Liver (tissue), 9 donors: Measurements from ENCODE around the gene ODAD2. TPM values are rescaled to one million over a fixed set of nuclear protein-coding genes. Genes with fewer than 3 reads are reported as not detected.

Source experiments
- DNase-seq: peaks from one replicate; pipeline ENCODE4 v3.0.0-alpha.2; 2017; ENCODE audit warnings: low spot score
- H3K27ac ChIP-seq, 2 donors: one replicate each; pipeline ENCODE4 v1.7.0; 2013; ENCODE audit warnings: inconsistent platforms in 2 of 2, low read length in 2 of 2, control low read depth in 1 of 2, low read depth in 1 of 2, mild to moderate bottlenecking in 1 of 2
- H3K27me3 ChIP-seq, 4 donors: one replicate each; pipeline versions ENCODE4 v1.6.1 to v1.7.0; 2013; ENCODE audit warnings: low read length in 3 of 4, inconsistent platforms in 1 of 4, mild to moderate bottlenecking in 1 of 4, moderate library complexity in 1 of 4; ENCODE audit not compliant: control insufficient read depth in 4 of 4, insufficient read depth in 4 of 4
- H3K36me3 ChIP-seq, 4 donors: one replicate each; pipeline versions ENCODE4 v1.6.1 to v1.7.0; 2013; ENCODE audit warnings: low read length in 3 of 4, mild to moderate bottlenecking in 3 of 4, low read depth in 1 of 4, moderate library complexity in 1 of 4; ENCODE audit not compliant: control insufficient read depth in 4 of 4, insufficient read depth in 3 of 4
- H3K4me1 ChIP-seq, 4 donors: one replicate each; pipeline versions ENCODE4 v1.6.1 to v1.7.0; 2013; ENCODE audit warnings: low read length in 3 of 4, mild to moderate bottlenecking in 3 of 4, moderate library complexity in 1 of 4; ENCODE audit not compliant: control insufficient read depth in 4 of 4, insufficient read depth in 4 of 4
- H3K4me3 ChIP-seq, 3 donors: one replicate each; pipeline versions ENCODE4 v1.6.1 to v1.7.0; 2013; ENCODE audit warnings: low read length in 3 of 3, control low read depth in 1 of 3, low read depth in 1 of 3, mild to moderate bottlenecking in 1 of 3
- H3K9ac ChIP-seq, 2 donors: one replicate each; pipeline ENCODE4 v1.7.0; 2013; ENCODE audit warnings: low read length in 2 of 2, mild to moderate bottlenecking in 2 of 2, moderate library complexity in 2 of 2, control low read depth in 1 of 2, low read depth in 1 of 2
- H3K9me3 ChIP-seq, 4 donors: one replicate each; pipeline versions ENCODE4 v1.6.1 to v1.7.0; 2013; ENCODE audit warnings: low read length in 3 of 4; ENCODE audit not compliant: control insufficient read depth in 4 of 4
- ATF3 ChIP-seq: IDR thresholded peaks from 2 replicates; pipeline ENCODE4 v1.6.1; 2016; ENCODE audit warnings: antibody characterized with exemption
- CTCF ChIP-seq: fragments of 150-350 bp; IDR thresholded peaks from 2 replicates; pipeline ENCODE4 v1.5.1; 2017; ENCODE audit warnings: improper control_type of control experiment, low read depth, low read length; ENCODE audit not compliant: missing input control
- EGR1 ChIP-seq, 2 donors: IDR thresholded peaks; 2 replicates each; pipeline ENCODE4 v1.6.1; 2016 to 2018; ENCODE audit warnings: antibody characterized with exemption in 2 of 2, low read depth in 2 of 2
- FOXA1 ChIP-seq: IDR thresholded peaks from 2 replicates; pipeline ENCODE4 v1.6.1; 2016; ENCODE audit warnings: antibody characterized with exemption
- FOXA2 ChIP-seq: IDR thresholded peaks from 2 replicates; pipeline ENCODE4 v1.6.1; 2016; ENCODE audit warnings: antibody characterized with exemption
- GABPA ChIP-seq, 2 donors: IDR thresholded peaks in 1 of 2; conservative IDR thresholded peaks in 1 of 2; 2 replicates each; pipeline ENCODE4 v1.6.1; 2016; ENCODE audit warnings: antibody characterized with exemption in 2 of 2, mild to moderate bottlenecking in 1 of 2, moderate library complexity in 1 of 2
- HNF4A ChIP-seq, 2 donors: conservative IDR thresholded peaks; 2 replicates each; pipeline ENCODE4 v1.6.1; 2016; ENCODE audit warnings: antibody characterized with exemption in 2 of 2, mild to moderate bottlenecking in 2 of 2
- HNF4G ChIP-seq: IDR thresholded peaks from 2 replicates; pipeline ENCODE4 v1.6.1; 2016; ENCODE audit warnings: antibody characterized with exemption
- JUND ChIP-seq, 2 donors: IDR thresholded peaks; 2 replicates each; pipeline ENCODE4 v1.6.1; 2016; ENCODE audit warnings: antibody characterized with exemption in 2 of 2
- MAX ChIP-seq: IDR thresholded peaks from 2 replicates; pipeline ENCODE4 v1.6.1; 2016; ENCODE audit warnings: antibody characterized with exemption
- NR2F2 ChIP-seq: IDR thresholded peaks from 2 replicates; pipeline ENCODE4 v1.6.1; 2016; ENCODE audit warnings: antibody characterized with exemption
- RAD21 ChIP-seq, 2 donors: IDR thresholded peaks; 2 replicates each; pipeline ENCODE4 v1.6.1; 2016; ENCODE audit warnings: antibody characterized with exemption in 2 of 2, mild to moderate bottlenecking in 2 of 2
- REST ChIP-seq: IDR thresholded peaks from 2 replicates; pipeline ENCODE4 v1.6.1; 2016; ENCODE audit warnings: antibody characterized with exemption, mild to moderate bottlenecking
- RXRA ChIP-seq, 2 donors: IDR thresholded peaks; 2 replicates each; pipeline ENCODE4 v1.6.1; 2017 to 2018; ENCODE audit warnings: antibody characterized with exemption in 2 of 2, mild to moderate bottlenecking in 1 of 2
- SP1 ChIP-seq: IDR thresholded peaks from 2 replicates; pipeline ENCODE4 v1.6.1; 2018; ENCODE audit warnings: antibody characterized with exemption, mild to moderate bottlenecking
- TAF1 ChIP-seq: conservative IDR thresholded peaks from 2 replicates; pipeline ENCODE4 v1.6.1; 2016; ENCODE audit warnings: antibody characterized with exemption, mild to moderate bottlenecking
- YY1 ChIP-seq: IDR thresholded peaks from 2 replicates; pipeline ENCODE4 v1.6.1; 2016; ENCODE audit warnings: antibody characterized with exemption, mild to moderate bottlenecking
- ZBTB33 ChIP-seq: IDR thresholded peaks from 2 replicates; pipeline ENCODE4 v1.6.1; 2016; ENCODE audit warnings: antibody characterized with exemption
- WGBS: extraction: QIAGEN DNeasy Blood & Tissue Kit; methylation state at CpG from one replicate; pipeline ENCODE4 v1.1.7; 2013; 5-methylcytosine and 5-hydroxymethylcytosine counted together
- polyA plus RNA-seq, 2 donors: library from polyadenylated mRNA; stranded (reverse) in 1 of 2; unstranded in 1 of 2; fragments of 200-250 nt in 1 of 2; fragments of >200 nt in 1 of 2; fragmentation: Nextera tagmentation in 1 of 2; extraction: Ambion mirVana in 1 of 2; gene quantifications; one replicate each; pipeline versions ENCODE4 v1.2.1 to v1.2.3, GENCODE V29; 2013 to 2015
- total RNA-seq, 2 donors: library from RNA; depleted of rRNA; stranded (reverse); fragments of >200 nt; gene quantifications; one replicate each; pipeline ENCODE4 v1.2.3, GENCODE V29; 2014
- donor health status: healthy.
- donor health status: healthy.
- donor health status: healthy.
- donor health status: healthy.
- donor health status: healthy.

Gene ODAD2
- total and polyA plus RNA-seq, 4 donors, result 0.14 to 0.84 (median 0.38) TPM

- no peaks in the 10 kb centered on the region for H3K9me3 ChIP-seq
- no peak for TF ChIP-seq CTCF
- no peak for TF ChIP-seq GABPA (IDR thresholded peaks at IDR 0.05 in 1 of 2, conservative IDR thresholded peaks at IDR 0.05 in 1 of 2)
- no peak for TF ChIP-seq JUND (IDR thresholded peaks at IDR 0.05)
- no peak for TF ChIP-seq ATF3
- TF ChIP-seq EGR1 (IDR thresholded peaks at IDR 0.05; ENCODE audit: low read depth in 2 of 2), result no peak
- no peak for TF ChIP-seq YY1
- no peak for TF ChIP-seq NR2F2
- no peak for TF ChIP-seq ZBTB33
- no peak for TF ChIP-seq SP1
- TF ChIP-seq MAX, result no peak
- no peak for TF ChIP-seq HNF4G
- no peak for TF ChIP-seq RXRA (IDR thresholded peaks at IDR 0.05)
- TF ChIP-seq REST, result no peak
- TF ChIP-seq FOXA1, result no peak
- TF ChIP-seq HNF4A (conservative IDR thresholded peaks at IDR 0.05), result no peak
- no peak for TF ChIP-seq TAF1
- no peak for TF ChIP-seq RAD21 (IDR thresholded peaks at IDR 0.05)
- no peak for TF ChIP-seq FOXA2
- H3K27ac ChIP-seq, result no peak overlapping the region
- no peak overlapping the region for H3K4me3 ChIP-seq
- WGBS, result 72% methylated on average over 3 of the region's 3 CpGs
- no peaks in the 10 kb centered on the region for H3K36me3 ChIP-seq
- no peak overlapping the region for H3K9ac ChIP-seq
- H3K27me3 ChIP-seq, result no peaks in the 10 kb centered on the region
- DNase-seq, result no peak
- H3K4me1 ChIP-seq, result no peaks in the 10 kb centered on the region
Observed at GRCh38 chr10:27832826-27833225, 166.1 kb downstream of the ODAD2 start.
